IPS DF 4.7 (cell line): Measurements from ENCODE around the gene PHC1.

Experiments used
- DNase-seq: peaks from one replicate; pipeline ENCODE4 v3.0.0-alpha.2; 2013; ENCODE audit warnings: low spot score; ENCODE audit errors: extremely low read depth

The PHC1 gene

DNA sequence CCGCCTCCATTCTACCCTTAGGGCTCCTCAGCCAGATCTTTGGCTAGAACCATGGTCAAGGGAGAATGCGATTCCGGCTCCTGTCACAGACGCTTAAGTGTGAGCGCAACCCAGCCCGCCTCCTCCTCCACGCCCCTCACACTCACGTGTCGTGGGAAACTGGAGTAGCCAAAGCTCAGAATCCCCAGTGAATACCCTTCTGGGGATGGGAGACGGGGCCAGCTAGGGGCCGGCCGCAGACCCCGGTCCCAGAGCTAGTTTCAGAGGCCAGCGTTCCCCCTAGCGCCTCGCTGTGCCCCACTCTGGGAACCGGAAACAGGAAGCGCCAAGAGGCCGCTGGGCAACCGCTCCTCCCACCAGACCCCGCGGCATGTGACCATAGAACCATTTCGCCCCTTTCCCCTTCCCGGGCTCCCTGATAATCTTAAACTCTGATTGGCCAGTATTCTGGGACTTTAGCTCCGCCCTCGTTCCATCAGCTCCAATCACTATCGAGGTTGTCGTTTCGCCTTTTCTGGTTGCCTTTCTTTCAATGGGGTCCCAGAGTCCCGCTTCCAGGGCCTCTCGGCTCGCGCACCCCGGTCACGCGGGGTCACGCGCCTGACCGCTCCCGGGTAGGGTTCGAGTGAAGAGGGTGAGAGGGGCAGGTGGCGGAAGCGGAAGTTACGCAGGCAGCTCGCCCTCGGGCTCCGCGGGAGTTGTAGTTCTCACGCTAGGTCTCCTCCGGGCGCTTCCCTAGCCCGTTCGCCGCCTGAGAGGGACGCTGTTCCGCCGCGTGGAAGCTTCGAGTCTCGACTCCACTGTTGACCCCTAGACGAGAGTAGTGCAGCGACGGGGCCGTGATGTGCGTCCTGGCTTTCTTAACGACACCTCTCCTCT is 35.3 kb downstream of the PHC1 start, which contains the start of gene M6PR:
Gene M6PR, minus strand, starts transcription at position 304 of the 879 bp plus-strand sequence. CDS start 3,241 bp downstream, outside the sequence.
- DNase-seq: peak; percentile 92

DNA sequence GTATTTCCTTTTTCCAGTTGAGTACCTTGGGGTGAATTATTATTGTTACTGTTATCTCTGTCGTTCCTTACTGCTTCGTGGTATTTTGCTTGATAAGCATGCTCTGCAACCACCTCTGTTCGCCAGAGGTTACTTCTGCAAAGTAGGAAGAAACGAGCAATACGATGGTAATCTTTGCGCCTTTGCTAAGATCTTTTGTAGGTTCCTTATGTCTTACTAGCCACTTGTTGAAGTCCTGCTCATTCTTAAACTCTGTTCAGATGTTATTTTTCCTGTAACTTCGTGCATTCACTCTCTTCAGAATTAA is 35.9 kb downstream of the PHC1 start:
- no peak for DNase-seq

DNA sequence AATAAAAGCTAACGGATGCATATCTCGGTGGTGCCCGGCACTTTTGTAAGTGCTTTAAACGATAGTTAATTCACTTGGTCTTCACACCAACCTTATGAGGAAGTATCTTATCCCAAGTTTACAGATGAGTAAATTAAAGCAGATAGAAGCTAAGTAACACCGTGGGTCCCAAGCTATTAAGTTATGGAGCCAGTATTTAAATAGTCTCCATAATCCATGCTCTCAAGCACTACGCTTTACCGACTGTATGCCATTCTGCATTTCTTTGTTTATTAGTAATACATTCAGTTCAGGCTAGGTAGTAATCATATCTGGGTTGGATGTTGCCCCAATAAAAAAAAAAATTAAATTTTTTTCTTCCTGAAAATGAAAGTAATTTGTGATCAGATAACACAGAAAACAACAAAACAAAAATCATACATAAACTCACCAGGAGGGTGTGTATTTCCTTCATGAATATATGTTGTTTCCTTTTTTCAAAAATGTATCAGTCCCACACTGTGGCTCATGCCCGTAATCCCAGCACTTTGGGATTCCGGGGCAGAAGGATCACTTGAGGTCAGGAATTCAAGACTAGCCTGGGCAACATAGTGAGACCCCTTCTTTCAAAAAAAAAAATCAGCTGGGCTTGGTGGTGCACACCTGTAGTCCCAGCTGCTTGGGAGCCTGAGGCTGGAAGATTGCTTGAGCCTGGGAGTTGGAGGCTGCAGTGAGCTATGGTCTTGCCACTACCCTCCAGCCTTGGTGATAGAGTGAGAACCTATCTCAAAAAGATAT is 36.6 kb downstream of the PHC1 start:
- no peak for DNase-seq

- no peak for DNase-seq
Observed at GRCh38 chr12:8951744-8952143, 37.4 kb downstream of the PHC1 start.

DNA sequence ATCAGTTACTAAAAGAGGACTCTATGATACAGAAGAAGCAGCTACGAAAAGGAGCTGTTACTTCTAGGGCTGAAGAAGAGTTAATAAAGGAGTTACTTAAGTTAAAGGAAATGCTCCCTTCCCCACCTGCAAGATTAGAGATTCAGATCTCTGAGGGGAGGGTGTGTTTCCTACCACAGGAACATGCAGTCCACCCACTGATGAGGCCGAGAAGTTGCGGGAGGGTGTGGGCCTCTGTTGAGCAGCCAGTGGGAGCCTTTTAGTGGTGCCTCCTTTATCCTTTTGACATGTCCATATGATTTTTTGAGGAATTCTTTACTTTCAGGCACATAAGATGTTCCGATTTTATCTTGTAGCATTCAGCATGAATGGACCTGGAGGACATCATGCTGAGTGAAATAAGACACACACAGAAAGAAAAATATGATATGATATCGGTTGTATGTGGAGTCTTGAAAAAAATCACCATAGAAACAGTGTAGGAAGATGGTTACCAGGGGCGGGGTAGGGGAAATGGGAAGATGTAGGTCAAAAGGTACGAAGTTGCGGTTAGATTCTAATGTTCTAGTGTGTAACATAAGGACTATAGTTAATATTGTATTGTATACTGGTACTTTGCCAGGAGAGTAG is 39.6 kb downstream of the PHC1 start:
- no peak for DNase-seq

DNA sequence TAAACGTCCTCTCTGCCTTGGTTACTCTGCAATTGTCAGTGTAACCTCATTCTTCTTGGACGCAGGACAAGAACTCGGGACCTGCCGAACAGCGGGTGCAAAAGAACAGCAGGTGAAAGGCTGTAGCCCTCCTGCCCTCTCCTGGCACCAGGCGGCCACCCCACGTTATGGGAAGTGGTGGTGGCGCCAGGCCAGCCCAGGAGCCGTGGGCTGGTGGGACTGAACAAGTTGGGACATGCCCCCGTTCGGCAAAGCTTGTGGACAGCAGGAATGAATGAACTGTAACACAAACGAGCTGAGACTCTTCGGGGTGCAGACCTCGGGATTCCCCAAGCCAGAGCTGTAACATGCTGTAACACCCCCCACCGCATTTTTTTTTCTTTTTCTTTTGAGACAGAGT is 41.8 kb downstream of the PHC1 start:
- no peak for DNase-seq

DNA sequence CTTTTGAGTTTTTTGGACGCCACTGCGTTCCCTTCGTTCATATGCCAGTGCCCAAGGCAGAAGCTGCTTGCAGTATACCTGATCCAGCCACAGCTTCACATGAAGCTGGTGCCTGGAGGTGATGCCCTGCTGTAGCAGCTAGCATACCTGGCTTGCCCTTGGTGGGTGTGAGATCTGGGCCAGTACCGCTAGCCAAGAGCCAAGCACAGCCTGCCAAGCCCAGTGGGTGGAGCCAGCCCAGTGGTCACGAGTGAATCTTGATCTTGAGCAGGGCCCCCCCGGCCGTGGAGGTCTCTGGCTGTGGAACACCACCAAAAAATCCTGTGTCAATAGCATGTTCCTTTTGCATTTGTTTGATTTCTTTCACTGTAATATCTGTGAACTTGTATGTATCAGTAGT is 42.5 kb downstream of the PHC1 start:
- no peak for DNase-seq

- DNase-seq: no peak
Observed at GRCh38 chr12:8957561-8957960, 43.3 kb downstream of the PHC1 start.

- no peak for DNase-seq
Observed at GRCh38 chr12:8958066-8958465, 43.8 kb downstream of the PHC1 start.

DNA sequence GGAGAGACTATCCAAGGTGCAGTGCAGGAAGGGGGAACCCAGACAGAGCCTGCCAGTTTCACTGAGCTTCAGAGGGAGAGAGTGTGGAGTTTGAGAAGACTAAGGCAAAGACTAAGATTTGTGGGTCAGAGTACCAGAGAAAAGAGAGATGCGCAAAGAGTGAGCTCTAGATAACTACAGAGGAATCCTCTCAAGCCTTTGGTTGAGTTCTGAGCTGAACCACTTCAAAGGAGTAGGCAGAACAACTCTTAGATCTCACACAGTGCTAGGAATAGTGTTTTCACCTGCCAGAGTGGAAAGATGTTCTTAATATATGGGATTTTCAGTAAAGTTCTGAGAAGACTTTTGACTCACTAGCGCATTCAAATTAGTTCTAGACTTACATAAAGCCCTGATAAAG is 45.9 kb downstream of the PHC1 start:
- DNase-seq: no peak

GRCh38 chr12:8968761-8969160 is 54.5 kb downstream of the PHC1 start:
- DNase-seq: no peak

DNA sequence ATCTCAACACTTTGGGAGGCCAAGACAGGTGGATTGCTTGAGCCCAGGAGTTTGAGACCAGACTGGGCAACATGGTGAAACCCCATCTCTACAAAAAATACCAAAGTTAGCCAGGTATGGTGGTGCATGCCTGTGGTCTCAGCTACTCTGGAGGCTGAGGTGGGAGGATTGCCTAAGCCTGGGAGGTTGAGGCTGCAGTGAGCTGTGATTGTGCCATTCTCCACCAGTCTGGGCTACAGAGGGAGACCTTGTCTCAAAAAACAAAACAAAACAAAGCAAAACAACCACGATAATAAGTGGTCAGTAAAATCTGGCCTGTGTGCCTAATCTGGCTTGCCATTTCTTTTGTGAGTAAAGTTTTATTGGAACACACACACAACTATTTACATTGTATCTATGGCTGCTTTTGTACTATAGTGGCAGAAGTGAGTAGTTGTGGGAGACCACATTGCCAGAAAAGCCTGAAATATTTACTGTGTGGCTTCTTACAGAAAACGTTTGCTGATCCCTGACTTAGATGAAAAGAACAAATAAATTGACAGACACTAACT is 55.6 kb downstream of the PHC1 start:
- no peak for DNase-seq

DNA sequence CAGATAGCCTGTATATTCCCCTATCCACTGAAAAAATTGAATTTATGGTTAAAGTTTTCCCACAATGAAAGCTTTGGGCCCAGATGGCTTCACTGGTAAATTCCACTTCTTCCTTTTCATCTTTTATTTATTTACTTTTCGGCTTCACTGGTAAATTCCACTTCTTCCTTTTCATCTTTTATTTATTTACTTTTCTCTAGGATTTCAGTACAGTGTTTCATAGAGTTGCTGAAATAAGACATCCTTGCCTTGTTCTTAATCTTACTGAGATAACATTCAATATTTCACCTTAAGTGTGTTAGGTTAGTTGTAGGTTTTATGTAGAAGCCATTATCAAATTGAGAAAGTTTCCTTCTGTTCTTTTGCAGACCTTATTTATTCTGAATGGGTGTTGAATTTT is 56.1 kb downstream of the PHC1 start:
- DNase-seq: no peak

- no peak for DNase-seq
Observed at GRCh38 chr12:8980137-8980536, 65.8 kb downstream of the PHC1 start.

DNA sequence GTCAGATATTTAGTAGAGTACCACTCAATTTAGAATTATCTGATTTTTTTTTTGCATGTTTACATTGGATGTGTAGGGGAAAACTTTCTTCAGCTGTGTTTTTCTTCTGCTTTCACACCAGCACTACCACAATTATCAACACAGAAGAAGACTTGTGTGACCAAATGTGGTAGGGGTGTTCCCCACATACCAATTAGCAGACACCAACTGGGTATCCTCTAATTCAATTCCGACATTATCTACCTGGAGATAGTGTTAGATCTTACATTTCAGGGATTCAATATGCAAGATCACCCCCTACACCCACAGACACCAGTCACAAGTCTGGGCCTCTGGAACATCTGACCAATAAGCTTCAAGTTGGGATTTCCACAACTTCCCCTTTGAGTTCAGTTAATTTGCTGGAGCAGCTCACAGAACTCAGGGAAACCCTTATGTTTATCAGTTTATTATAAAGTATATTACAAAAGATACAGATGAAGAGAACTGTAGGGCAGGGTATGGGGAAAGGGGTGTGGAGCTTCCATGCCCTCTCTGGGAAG is 71.0 kb downstream of the PHC1 start:
- no peak for DNase-seq

GRCh38 chr12:8987163-8987562 is 72.9 kb downstream of the PHC1 start:
- DNase-seq: no peak

- DNase-seq: no peak
Observed at GRCh38 chr12:8987685-8988084, 73.4 kb downstream of the PHC1 start.

- no peak for DNase-seq
Observed at GRCh38 chr12:8989413-8989812, 75.1 kb downstream of the PHC1 start, which contains the start of gene KLRG1. Gene KLRG1 (plus strand): TSS chr12:8989546. CDS start chr12:8989636, 90 bp downstream.
